GM18499 (cell line): Measurements from ENCODE around the gene WIPF1.
"Not testable (repeated sequence)": the region's sequence is repeated elsewhere in the genome, so short reads cannot be mapped to it uniquely, and the experiment has no call there.

Experiments
- ATAC-seq: cut with Tn5 transposase; IDR thresholded peaks from one replicate; pipeline ENCODE4 v1.9.1; 2021; ENCODE audit warnings: moderate number of reproducible peaks; ENCODE audit not compliant: insufficient read depth, unreplicated experiment

The WIPF1 gene

GRCh38 chr2:174548021-174548420 is 49.6 kb downstream of the WIPF1 start:
- not testable (repeated sequence) for ATAC-seq

GRCh38 chr2:174546519-174547506 is 50.8 kb downstream of the WIPF1 start:
- no peak for ATAC-seq

- no peak for ATAC-seq
Measured at GRCh38 chr2:174545240-174545639, 52.4 kb downstream of the WIPF1 start.

GRCh38 chr2:174544802-174545201 is 52.8 kb downstream of the WIPF1 start:
- no peak for ATAC-seq

- ATAC-seq = no peak
Measured at GRCh38 chr2:174544156-174544555, 53.4 kb downstream of the WIPF1 start.

- ATAC-seq = no peak
Measured at GRCh38 chr2:174540893-174541292, 56.7 kb downstream of the WIPF1 start.

GRCh38 chr2:174535757-174536703 is 61.6 kb downstream of the WIPF1 start:
- ATAC-seq = no peak

GRCh38 chr2:174535083-174535482 is 62.5 kb downstream of the WIPF1 start:
- no peak for ATAC-seq

- ATAC-seq = no peak
Measured at GRCh38 chr2:174529916-174530315, 67.7 kb downstream of the WIPF1 start.

- ATAC-seq = no peak
Measured at GRCh38 chr2:174527959-174528358, 69.6 kb downstream of the WIPF1 start.

GRCh38 chr2:174527101-174527721 is 70.4 kb downstream of the WIPF1 start:
- no peak for ATAC-seq

GRCh38 chr2:174524527-174524926 is 73.1 kb downstream of the WIPF1 start:
- no peak for ATAC-seq

GRCh38 chr2:174522553-174522952 is 75.1 kb downstream of the WIPF1 start:
- no peak for ATAC-seq

- ATAC-seq = no peak
Measured at GRCh38 chr2:174518395-174518794, 79.2 kb downstream of the WIPF1 start.

GRCh38 chr2:174516501-174517378 is 80.9 kb downstream of the WIPF1 start:
- ATAC-seq = no peak

GRCh38 chr2:174512345-174512744 is 85.3 kb downstream of the WIPF1 start:
- no peak for ATAC-seq

GRCh38 chr2:174511580-174512260 is 85.9 kb downstream of the WIPF1 start:
- ATAC-seq = no peak

GRCh38 chr2:174510583-174511189 is 86.9 kb downstream of the WIPF1 start:
- no peak for ATAC-seq
